GM21360 (cell line): ENCODE measurements around the gene TTLL5.

Source experiments
- ATAC-seq: cut with Tn5 transposase; IDR thresholded peaks from one replicate; pipeline ENCODE4 v1.9.1; 2021; ENCODE audit warnings: mild to moderate bottlenecking, moderate library complexity; ENCODE audit not compliant: unreplicated experiment

TTLL5 gene

DNA sequence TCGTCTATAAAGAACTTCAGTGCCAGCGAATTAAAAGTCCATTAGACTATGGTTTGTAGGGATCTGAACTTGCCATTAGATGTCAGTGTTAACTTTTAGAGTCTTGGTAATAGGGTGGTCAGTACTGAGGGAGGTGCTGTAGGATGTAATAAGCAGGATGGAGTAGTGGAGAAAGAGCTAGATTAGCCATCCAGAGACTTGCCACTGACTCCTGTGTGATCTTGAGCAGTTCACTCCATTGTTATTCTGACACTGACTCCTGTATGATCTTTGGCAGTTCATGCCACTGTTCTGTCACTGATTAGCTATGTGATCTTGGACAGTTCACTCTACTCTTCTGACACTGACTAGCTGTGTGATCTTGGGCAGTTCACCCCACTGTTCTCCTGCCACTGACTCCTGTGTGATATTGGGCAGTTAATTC is 133.6 kb downstream of the TTLL5 start:
- ATAC-seq, result no peak

- ATAC-seq, result no peak
These were observed 139.7 kb downstream of the TTLL5 start for GRCh38 chr14:75800792-75801191.

GRCh38 chr14:75802486-75802885 is 141.4 kb downstream of the TTLL5 start:
- ATAC-seq, result no peak

DNA sequence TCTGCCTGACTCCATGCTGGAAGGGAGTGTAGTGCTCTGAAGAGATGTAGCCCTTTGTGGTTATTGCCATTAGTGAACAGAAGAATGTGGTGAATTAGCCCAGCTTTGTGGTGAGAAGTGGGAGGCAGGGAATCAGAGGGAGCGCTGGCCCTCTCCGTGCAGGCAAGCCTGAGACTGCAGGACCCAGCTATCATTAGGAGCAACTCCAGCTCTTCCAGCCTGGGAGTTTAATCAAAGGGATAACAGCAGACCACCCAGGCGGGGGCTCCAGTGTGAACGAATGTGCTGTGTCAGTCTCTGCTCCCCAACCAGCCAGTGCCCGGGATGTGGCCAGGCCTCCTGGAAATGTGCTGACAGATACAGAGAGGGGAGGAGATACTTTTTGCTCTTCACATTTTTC is 142.7 kb downstream of the TTLL5 start:
- ATAC-seq, result no peak

- no peak for ATAC-seq
These were observed 143.7 kb downstream of the TTLL5 start for GRCh38 chr14:75804570-75805275.

DNA sequence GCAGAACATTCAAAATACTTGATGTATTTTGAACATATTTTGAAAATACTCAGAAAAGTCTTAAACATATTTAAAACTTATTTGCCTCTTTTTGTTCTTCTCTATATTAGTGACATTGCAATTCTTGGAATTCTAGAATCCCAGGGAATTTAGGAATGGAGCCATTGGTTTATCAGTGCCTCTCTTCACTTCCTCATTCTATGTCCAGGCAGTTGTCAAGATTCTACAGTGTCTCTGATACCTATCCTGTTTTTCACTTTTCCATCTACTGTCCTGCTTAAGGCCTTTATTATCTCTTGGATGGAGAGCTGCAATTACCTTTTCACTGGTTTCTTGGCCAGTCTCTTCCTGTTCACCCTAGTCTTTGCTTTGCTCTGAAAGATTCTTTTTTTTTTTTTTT is 144.6 kb downstream of the TTLL5 start:
- no peak for ATAC-seq

- no peak for ATAC-seq
These were observed 145.3 kb downstream of the TTLL5 start for GRCh38 chr14:75806352-75806832.

- no peak for ATAC-seq
These were observed 146.8 kb downstream of the TTLL5 start for GRCh38 chr14:75807667-75808360.

DNA sequence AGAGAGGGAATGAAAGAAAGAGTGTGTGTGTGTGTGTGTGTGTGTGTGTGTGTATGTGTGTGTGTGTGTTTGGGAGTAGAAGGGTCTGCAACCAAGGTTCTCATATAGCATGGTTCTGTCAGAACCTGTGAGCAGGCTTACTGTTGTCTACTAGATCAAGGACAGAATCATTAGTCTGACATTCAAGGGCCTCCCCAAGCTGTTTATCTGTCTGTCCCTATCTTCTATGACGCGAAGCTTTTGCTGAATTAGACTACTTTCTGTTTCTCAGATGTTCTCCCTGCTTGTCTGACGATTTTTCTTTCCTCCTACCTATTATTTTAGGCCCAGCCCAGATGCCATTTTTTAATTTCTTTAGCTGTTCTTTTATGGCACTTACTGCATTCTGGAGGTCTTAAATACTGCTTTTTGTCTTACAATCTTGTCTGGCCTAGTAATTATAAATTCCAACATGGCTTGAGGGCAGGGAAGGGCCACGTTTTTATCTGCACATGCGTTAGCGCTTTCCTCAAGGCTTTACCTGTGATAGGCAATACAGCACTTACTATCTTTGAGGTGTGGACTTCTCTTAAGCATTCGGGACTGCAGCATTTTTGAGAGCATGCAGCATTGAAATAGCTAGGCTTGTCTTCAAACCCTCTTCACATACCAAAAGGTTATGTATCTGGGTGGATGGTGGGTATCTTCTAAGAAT is 150.2 kb downstream of the TTLL5 start:
- no peak for ATAC-seq

GRCh38 chr14:75811872-75812499 is 150.9 kb downstream of the TTLL5 start:
- ATAC-seq, result no peak

- ATAC-seq, result no peak
These were observed 151.6 kb downstream of the TTLL5 start for GRCh38 chr14:75812622-75813021.

DNA sequence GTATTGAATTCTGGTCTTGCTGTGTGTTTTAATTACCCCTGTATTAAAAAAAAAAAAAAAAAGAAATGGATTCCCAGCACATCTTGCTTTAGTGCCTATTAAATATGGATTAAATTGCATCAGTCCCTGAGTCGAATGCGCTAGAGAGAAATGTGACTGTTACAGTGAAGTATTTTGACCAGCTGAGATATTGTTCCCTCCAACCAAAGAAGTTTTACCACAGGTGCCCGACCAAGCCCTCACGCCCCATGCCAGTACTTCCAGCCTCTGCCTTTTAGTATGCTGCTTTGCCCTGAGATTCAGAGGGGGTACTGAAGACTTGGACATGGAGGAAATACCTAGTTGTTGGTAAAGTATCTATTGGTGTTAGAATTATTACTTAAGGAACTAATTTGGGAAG is 159.7 kb downstream of the TTLL5 start:
- no peak for ATAC-seq

DNA sequence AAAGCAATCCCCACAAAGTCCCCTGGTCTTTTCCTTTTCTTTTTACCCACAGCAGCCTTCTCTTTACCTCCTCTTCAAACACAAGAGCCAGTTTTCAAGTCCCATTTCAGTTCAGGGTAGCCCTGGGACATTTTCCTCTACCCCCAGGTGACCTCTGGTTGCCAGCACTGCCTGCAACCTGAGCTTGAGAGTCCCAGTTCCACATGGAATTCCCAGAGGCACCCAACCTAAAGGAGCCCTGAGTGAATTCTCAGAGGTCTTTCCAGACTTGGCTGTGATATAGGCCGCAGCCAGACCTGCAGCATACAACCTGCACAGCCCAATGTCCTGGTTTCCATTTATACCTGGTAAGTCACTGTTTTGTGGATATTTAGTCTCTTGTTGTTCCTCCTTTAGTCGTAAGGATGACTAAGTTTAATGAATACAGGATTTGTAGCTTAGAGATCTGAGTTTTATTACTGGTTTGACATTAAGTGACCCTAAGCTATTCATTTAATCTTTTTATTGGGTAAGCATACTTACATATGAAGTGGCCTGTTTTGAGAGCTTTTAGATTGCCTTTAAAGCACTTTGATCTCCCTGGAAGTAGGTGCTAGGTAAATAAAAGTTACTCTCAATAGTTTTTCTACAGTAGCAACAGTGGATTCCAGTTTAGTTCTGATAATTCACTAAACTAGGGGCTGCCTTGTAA is 160.9 kb downstream of the TTLL5 start:
- ATAC-seq, result no peak

DNA sequence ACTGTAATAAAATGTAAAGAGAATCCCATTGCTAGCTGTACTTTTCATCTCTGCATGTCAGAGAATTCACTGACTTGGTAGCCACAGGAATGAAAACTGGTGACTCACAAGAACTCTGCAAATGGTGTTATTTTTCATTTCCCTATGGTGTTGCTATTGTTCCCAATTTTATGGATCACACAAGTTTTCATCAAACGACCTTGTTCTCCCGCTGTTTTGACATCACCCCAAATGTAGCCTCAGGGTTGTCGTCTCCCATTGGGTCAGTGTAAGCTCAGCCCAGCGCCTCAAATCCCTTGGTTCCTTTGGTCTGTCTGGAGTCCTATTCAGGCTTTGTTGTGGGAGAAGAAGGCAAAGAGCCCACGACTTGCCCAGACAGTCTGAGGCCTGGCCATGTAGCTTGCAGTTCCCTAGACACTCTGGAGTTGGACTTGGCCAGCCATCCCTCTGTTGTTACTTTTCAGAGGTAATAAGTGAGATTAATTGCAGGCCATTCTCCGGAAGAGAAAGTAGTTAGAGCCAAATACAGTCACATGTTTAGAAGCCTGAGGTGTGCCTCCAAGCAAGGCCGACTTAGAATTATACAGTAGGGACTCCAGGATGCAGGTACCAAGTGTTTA is 161.6 kb downstream of the TTLL5 start:
- no peak for ATAC-seq

DNA sequence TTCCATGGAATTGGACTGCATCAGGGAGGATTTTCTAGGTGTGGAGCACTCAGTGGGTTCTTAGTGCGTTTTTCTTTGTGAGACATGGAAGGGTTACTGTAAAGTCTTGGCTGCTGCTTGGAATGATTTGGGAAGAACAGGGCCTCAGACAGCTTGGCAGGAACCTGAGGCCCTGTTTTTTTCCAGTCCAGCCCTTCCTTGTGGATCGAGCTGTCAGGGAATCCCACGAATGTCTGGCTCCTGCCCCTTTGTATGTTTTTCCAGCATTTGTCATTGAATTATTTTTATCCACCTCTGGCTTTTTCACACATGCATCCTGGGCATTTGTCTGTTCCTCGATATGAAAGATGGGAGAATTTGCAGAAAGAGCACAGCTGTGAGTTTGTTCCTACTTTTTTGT is 162.3 kb downstream of the TTLL5 start:
- no peak for ATAC-seq

DNA sequence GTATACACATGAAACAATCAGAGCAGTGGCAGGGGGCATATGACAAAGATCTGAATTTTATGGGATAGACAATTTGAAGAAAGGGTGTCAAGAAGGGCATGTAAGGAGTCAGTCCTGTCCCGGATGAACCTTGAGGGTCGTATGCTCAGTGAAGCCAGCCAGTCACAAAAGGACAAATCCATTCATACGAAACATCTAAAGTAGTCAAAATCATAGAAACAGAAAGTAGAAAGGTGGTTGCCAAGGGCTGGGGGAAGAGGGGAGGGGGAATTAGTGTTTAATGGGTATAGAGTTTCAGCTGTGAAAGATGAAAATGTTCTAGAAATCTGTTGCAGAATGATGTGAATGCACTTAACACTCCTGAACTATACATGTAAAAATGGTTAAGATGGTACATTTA is 163.3 kb downstream of the TTLL5 start:
- no peak for ATAC-seq

DNA sequence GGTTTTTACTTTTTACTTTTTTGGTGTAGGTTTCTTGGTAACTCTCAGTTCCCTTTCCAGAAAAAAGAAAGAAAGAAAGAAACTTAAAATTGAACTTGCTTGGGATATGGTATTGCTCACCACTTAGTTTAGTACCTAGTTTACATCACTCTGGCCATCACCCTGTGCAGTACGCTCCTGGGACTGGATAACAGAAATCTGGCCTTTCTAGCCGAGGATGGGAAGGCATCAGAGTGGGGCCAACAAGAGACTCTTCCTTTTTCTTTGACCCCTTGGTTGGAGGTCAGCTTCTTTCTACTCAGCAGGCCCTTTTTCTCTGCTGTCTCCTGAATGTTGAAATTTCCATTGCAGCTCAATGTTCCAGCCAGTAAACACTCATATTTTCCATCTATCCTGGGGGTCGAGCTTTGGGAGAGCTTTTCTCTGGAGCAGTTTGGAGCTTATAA is 164.1 kb downstream of the TTLL5 start:
- ATAC-seq, result no peak

GRCh38 chr14:75826599-75826998 is 165.6 kb downstream of the TTLL5 start:
- ATAC-seq, result no peak

GRCh38 chr14:75827331-75827730 is 166.3 kb downstream of the TTLL5 start:
- ATAC-seq, result no peak

GRCh38 chr14:75829316-75829715 is 168.3 kb downstream of the TTLL5 start:
- ATAC-seq, result no peak
